ENCODE results near the gene SLC35F1.
A peak's percentile ranks its signal among the peaks of the same experiment; 100 is the strongest.
"Not testable (repeated sequence)": the region's sequence is repeated elsewhere in the genome, so short reads cannot be mapped to it uniquely, and the experiment has no call there.

SLC35F1 gene

DNA sequence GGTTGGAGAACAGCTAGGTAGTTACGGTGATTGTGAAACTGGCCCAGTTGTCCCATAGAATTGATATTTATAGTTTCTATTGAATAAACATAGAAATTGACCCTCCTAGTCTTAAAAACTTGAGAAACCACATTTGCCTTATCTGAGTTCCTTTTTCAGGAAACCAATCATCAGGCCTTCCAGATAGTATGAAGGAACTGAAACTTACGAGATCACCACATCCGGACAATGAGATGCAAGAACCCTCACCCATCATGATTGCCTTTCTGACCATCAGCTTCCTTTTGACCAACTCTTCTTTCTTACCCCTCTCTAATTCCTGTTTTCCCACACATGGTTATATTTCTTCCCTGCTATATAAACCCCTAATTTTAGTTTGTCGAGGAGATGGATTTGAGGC is 21.8 kb downstream of the SLC35F1 start:
- DNase-seq, result no peak

DNA sequence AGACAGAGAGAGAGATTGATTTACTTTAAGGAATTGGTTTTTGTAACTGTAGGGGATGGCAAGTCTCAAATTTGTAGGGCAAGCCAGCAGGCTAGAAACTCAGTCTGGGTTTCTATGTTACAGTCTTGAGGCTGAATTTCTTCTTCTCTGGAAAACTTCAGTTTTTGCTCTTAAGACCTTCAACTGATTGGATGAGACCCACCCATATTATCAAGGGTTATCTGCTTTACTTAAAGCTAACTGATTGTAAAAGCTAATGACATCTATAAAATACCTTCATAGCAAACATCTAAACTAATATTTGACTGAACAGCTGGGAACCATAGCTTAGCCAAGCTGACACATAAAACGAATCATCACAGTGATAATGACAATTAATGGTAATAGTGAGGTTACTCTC is 22.4 kb downstream of the SLC35F1 start:
- no peak for DNase-seq

- no peak for DNase-seq
Observed at GRCh38 chr6:117930645-117931044, 23.6 kb downstream of the SLC35F1 start.

GRCh38 chr6:117932001-117932400 is 24.9 kb downstream of the SLC35F1 start:
- DNase-seq, result no peak

- no peak for DNase-seq
Observed at GRCh38 chr6:117932676-117933075, 25.6 kb downstream of the SLC35F1 start.

DNA sequence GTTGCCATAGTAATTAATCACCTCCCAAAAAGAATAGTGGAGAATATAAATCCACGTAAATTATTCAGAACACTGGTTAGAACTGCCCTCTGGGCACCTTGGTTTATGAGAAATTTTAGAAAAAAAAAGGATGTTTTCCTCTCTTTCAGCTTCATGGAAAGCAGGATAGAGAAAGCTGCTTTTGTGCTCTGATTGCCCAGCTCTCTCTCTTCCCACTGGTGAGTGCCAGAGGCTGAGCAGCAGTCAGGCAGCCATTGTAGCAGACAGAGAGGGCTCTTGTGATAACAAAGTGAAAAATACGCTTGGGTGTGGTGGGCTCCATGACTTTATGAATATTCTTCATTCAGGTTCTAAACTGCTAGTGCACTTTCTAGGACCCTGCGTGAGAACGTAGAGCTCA is 26.4 kb downstream of the SLC35F1 start:
- no peak for DNase-seq

DNA sequence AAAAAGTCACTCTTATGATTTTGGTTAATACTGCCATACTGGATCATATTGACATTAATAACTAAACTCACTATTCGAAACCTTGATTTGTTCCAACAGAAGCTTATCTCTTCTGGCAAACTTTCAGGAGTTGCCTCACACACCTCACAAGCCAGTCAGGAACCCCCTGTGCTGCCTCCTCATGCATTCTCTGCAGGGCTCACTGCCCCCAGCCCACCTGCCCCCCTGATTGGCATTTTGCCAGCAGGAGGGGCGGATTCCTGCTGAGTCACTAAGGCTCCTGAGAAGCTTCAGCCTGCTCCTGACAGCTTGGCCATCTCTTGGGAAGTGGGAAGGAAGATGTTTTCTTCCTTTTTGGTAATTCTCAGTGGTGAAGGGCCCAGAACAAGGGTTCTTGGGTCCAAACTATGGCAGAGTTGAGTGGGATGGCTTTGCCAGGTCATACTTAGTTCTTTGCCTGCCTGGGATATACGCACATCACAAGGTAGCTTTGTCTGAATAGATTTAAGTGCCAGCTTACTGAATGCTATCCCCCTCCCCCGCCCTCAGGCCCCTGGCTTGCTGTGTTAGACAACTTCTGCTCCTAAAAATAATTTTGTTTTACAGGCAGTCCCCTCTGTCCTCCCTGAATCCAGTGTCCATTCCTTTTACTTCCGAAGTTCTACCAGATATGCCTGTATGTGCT is 31.4 kb downstream of the SLC35F1 start:
- DNase-seq, result no peak

- DNase-seq, result no peak
Observed at GRCh38 chr6:117947234-117947633, 40.2 kb downstream of the SLC35F1 start.

DNA sequence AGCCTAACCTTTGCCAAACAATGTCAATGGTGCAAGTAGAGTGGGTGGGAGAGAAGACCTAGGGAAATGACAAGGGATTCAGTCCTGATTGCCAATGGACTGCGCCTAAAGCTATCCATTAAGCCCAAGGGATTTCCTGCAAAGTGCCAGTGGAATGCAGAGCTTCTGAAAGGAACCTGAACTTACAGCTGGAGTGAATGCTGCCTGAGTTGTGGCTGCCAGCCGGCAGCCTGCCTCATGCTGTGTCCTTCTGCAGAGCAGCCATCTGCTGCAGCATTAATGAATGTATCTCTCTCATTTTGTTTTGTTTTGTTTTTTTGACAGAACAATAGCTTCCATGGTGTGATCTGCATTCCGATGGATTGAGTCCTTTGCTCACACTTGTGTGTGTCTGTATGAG is 44.7 kb downstream of the SLC35F1 start:
- no peak for DNase-seq

GRCh38 chr6:117955684-117956256 is 48.7 kb downstream of the SLC35F1 start:
- no peak for DNase-seq

DNA sequence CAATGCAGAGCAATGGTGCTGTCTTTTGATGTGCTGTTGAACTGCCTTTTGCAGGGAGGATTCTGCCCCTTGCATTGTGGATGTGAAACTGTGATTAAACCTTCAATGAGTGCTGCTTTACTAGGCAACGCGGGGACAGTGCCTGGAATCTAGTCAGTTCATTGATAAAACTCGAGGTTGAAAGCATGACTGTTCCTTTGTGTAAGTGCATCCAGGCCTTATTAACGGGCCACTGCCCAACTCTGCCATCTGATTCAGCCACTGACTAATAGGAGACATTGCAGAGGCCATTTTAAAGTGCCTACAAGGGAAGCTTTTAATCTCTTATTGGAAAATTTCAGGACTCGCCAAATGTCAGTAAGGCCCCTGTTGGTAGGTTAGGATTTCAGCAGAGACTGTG is 49.3 kb downstream of the SLC35F1 start:
- DNase-seq, result no peak

DNA sequence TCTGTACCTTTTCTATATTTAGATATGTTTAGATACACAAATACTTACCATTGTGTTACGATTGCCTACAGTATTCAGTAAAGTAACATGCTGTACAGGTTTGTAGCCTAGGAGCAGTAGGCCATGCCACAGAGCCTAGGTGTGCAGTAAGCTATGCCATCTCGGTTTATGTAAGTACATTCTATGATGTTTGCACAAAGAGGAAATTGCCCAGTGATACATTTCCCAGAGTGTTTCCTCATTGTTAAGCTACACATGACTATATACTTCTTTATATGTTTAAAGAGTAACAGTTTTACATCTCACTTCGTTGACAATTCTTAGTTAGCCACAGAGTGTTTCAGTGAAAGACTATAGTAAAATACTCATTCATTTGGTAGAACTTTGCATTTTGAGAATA is 51.5 kb downstream of the SLC35F1 start:
- DNase-seq, result no peak

- DNase-seq, result no peak
Observed at GRCh38 chr6:117960877-117961276, 53.8 kb downstream of the SLC35F1 start.

- DNase-seq, result no peak
Observed at GRCh38 chr6:117961301-117961700, 54.2 kb downstream of the SLC35F1 start.

- not testable (repeated sequence) for DNase-seq
Observed at GRCh38 chr6:117965763-117966162, 58.7 kb downstream of the SLC35F1 start.

DNA sequence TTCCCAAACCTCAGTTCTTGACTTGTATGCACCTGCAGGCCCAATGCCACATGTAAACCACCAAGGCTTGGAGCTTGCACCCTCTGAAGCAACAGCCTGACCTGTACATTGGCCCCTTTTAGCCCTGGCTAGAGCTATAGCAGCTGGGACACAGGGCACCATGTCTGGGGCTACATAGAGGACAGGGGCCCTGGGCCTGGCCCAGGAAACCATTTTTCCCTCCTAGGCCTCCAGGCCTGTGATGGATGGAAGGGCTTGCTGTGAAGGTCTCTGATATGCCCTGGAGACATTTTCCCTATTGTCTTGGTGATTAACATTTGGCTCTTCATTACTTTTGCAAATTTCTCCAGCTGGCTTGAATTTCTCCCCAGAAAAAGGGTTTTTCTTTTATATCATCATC is 64.6 kb downstream of the SLC35F1 start:
- no peak for DNase-seq

DNA sequence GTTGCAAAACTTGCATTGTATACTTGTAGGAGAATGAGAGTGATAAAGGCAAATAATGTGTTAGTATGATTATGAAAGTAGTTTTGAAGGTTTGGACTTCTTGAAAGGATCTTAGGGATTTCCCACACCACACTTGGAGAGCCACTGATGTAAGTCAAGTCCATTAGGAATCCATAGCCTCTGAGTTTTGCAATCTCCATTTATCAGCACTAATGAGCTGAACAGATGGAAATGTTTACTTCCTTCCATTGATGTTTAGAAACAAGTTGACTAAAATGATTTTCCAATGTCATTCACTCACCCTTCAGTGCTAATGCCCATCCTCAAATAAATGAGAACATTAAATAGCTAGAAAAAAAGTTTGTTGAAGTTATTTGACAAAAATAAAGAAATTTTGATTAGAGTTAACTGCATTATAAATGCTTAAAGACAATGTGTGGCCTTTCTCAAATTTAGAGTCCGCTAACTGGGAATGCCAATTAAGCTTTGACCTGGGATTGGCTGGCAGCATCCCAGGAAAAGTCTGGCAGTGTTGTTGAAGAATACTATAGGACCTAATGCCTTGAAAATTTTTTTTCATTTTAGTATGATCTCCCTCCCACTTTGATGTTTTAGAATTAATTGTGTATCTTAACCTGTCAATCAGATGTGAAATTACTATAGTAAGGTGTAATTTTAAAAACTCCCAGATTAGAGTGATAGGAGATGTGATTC is 68.0 kb downstream of the SLC35F1 start:
- DNase-seq, result no peak

GRCh38 chr6:117976030-117976651 is 69.1 kb downstream of the SLC35F1 start:
- DNase-seq, result peak; percentile 6

DNA sequence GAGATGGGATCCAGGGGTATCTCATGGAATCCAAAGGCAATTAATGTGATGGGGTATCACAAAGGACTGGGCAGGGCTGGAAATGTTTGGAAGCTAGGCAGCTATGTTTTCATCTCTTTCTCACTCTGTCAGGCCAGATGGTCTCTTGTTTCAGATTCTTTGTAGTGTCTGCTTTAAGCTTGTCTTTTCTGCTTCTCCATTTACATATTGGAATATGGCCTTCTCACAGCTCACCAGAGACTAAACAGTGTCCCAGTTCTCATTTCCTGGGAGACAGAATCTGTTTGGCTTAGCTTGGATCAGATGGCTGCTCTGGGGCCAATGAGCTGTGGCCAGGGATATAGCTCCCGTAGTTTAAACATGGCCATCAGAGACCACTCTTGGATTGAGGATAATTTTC is 78.9 kb downstream of the SLC35F1 start:
- DNase-seq, result no peak

DNA sequence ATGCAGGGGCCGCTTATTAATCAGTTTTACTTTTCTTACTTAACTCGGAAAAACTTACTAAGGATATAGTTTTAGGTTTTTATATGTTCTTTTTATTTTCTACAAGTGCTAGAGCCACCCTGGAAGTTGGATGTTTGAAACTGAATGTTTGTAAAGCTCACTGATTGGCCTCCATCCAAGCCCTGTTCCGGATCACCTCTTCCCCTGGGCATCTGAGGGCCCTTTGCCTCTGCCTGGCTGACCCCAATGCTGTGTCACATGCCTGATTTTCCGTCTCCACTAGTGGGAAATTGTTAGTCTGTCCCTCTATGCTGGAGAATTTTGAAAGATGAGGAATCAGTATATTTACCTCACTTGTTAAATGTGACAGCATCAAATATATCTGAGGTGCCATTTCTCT is 79.3 kb downstream of the SLC35F1 start:
- no peak for DNase-seq

DNA sequence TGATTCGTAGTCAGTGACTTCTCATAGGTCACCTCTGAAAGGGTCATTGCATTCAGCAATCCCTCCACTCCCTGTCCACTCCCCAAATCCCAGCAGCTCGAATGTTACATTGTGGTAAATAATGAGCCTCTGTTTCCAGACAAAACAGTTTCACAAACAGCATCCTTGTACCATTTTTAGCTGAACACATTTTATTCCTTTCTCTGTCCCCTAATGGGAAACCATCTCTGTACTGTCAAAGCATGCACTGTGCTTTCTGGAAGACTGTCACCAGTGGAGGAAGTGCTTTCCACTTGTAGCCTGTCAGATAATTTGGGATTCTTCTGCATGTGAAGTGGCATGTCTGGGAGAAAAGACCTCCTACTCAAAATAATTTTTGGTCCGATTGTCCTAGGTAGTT is 82.0 kb downstream of the SLC35F1 start:
- no peak for DNase-seq

DNA sequence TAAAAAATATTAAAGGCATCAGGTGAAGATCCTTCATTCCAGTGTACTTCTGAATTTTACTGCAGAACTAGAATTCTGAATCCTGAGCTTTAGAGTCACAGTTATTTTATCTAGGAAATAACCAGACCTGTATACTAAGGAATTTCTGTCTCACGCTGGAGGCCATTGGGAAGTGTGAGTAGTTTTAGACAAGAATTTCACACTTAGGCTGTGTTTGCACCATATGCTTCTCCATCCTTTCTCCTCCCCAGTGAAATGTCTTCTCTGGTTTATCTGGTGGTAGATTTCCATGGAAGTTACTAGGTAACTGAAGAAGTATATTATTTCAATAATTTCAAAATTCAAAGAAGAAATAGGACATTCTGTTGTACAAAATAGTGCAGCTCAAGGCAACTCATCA is 83.1 kb downstream of the SLC35F1 start:
- no peak for DNase-seq

GRCh38 chr6:117992856-117993255 is 85.8 kb downstream of the SLC35F1 start:
- no peak for DNase-seq

DNA sequence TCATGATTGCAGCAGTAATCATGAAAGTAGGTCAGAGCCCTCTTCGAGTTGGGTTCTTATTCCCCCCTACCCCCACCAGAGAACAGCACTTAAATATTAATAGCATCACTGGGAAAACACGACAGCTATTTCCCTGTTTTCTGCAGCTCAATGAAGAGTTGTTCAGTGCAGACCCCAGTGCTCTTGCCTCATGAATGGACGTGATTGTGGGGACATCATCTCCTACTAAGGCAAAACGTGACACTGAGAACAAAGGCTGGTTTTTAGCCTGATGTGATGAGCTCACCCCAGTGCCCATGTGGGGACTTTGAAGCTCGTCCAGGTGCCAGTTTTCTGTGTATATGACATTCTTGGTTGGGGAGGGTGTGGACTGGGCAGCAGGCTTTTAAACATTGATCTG is 105.9 kb downstream of the SLC35F1 start:
- no peak for DNase-seq
